GM12864 (cell line): Measurements from ENCODE around the gene CDKAL1.

Experiments
- DNase-seq: peaks from one replicate; pipeline ENCODE4 v3.0.0-alpha.2; 2011; ENCODE audit warnings: low read depth
- H3K4me3 ChIP-seq: 2 replicates; pipeline ENCODE4 v1.5.1; 2011; ENCODE audit warnings: mild to moderate bottlenecking, low read depth, low read length, control low read depth
- TF ChIP-seq, protein P1 (sequence below): IDR thresholded peaks from 2 replicates; pipeline ENCODE4 v1.5.1; 2011; ENCODE audit warnings: low read depth, mild to moderate bottlenecking, moderate library complexity, low read length, control low read depth, inconsistent platforms; ENCODE audit errors: missing control alignments

The CDKAL1 gene

DNA sequence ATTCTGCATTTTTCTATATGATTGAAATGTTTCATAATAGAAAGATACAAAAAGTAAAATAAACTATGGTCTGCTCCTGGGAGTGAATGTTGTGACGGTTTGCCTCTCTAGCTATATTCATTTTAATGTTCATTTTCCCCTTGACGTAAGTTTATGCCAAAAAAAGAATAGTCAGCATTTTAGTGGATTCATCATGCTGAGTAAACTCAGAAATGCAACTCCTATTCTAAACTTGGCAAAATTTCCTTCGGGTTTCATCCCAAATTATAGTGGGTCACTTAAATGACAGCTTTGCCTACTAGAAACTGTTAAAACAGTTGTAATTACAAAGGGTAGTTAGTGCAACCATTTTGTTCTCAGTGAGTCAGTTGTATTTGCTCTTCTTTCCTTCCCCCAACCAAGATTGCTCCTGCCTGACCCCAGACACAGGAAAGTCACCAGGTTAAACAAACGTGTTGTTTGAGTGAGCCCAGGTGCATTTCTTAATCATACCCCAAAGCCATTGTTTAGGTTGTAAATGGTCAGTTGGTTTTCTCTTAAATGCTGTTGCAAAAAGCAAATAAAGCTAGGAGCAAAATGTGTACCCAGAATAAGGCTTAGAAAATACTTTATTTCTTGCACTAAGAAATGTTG lies 577.0 kb downstream of the CDKAL1 start:
- TF ChIP-seq, protein P1, sequence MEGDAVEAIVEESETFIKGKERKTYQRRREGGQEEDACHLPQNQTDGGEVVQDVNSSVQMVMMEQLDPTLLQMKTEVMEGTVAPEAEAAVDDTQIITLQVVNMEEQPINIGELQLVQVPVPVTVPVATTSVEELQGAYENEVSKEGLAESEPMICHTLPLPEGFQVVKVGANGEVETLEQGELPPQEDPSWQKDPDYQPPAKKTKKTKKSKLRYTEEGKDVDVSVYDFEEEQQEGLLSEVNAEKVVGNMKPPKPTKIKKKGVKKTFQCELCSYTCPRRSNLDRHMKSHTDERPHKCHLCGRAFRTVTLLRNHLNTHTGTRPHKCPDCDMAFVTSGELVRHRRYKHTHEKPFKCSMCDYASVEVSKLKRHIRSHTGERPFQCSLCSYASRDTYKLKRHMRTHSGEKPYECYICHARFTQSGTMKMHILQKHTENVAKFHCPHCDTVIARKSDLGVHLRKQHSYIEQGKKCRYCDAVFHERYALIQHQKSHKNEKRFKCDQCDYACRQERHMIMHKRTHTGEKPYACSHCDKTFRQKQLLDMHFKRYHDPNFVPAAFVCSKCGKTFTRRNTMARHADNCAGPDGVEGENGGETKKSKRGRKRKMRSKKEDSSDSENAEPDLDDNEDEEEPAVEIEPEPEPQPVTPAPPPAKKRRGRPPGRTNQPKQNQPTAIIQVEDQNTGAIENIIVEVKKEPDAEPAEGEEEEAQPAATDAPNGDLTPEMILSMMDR = no peak
- DNase-seq = no peak
- H3K4me3 ChIP-seq = no peak overlapping the region

DNA sequence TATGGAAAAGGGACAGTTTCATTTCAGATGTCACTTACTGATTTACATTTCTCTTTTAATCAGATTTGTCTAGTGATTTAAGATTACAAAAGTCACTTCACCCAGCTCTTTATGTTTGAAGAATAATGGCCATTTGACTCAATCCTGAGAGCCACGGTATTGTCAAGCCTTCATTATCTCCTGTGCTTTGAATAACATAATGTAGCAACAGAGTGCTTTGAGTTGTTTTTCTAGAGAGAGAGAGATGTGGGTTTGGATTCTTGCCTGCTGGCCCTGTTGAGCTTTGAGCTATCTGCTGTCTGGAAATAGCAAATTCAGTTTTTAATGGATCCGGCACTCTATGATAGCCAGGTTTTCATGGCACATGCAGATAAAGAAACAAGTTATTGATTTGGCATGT lies 580.9 kb downstream of the CDKAL1 start:
- DNase-seq = no peak
- TF ChIP-seq, protein P1 = no peak
- no peak overlapping the region for H3K4me3 ChIP-seq

DNA sequence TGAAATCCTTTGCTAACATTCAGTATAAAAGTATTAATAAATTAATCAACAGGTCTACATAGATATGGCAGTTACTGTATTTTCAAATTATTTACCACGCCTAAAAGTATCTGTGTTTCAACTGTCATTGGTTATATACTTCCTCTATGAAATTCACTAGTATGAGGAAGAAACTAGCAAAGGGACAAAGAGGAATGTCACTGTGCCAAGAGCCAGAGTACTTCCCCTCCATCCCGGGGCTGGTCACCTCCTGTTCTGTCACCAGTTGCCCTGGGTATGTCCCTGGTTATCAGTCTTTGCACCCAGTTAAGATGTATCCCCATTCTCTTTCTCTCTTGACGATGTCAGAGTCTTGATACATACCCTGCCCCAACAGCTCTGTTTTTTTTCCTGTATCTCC lies 582.5 kb downstream of the CDKAL1 start:
- H3K4me3 ChIP-seq = no peak overlapping the region
- no peak for DNase-seq
- TF ChIP-seq, protein P1 = no peak

DNA sequence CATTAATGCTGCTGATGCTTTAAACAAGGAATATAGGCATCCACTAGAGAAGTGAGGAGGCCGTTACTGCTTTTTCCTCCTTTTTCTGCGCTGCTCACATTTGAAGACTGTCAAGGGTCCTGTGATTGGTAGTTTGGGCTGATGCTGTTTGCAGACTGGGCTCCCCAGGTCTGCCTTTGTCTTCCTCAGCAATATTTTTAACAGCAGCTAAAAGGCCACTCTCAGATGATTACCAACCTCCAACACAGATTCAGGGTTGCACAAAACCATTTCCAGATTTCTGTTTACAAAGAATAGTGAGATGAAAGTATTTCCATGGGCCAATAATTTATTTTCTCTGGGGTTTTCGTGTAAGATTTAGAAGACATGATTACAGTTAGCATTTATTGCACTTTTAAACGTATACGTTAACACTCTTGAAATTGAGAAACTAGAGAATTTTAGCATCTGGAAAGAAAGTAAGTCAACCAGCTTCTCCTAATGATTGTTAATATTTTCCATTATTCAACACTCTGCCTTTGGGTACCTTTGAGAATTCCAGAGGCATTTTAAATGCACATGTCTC lies 584.0 kb downstream of the CDKAL1 start:
- DNase-seq = no peak
- TF ChIP-seq, protein P1 = no peak

DNA sequence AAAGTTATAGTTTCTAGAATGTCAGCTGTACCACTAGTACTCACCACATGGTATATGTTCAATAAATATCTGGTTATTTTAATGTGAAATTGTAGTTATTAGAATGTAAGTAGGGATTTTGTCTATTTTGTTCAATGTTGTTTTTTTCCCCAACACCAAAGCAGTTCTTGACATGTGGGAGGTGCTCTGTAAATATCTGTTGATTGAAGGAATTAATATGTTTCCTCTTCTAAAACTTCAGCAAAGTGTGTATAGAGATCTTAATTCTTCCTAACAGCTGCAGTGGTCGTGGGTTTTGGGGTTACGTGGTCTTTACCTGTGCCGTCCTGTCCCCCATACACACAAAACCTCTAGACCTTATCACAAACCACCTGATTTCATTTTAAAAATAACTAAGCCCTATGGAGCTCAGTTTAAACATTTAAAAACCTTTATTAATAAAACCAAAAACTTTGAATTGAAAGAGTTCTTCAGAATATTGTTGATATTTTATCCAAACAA lies 587.4 kb downstream of the CDKAL1 start:
- H3K4me3 ChIP-seq = no peak overlapping the region
- no peak for DNase-seq
- TF ChIP-seq, protein P1 = no peak

More for the DNA sequence above, 584.0 kb downstream of the CDKAL1 start:
- no peak overlapping the region for H3K4me3 ChIP-seq

DNA sequence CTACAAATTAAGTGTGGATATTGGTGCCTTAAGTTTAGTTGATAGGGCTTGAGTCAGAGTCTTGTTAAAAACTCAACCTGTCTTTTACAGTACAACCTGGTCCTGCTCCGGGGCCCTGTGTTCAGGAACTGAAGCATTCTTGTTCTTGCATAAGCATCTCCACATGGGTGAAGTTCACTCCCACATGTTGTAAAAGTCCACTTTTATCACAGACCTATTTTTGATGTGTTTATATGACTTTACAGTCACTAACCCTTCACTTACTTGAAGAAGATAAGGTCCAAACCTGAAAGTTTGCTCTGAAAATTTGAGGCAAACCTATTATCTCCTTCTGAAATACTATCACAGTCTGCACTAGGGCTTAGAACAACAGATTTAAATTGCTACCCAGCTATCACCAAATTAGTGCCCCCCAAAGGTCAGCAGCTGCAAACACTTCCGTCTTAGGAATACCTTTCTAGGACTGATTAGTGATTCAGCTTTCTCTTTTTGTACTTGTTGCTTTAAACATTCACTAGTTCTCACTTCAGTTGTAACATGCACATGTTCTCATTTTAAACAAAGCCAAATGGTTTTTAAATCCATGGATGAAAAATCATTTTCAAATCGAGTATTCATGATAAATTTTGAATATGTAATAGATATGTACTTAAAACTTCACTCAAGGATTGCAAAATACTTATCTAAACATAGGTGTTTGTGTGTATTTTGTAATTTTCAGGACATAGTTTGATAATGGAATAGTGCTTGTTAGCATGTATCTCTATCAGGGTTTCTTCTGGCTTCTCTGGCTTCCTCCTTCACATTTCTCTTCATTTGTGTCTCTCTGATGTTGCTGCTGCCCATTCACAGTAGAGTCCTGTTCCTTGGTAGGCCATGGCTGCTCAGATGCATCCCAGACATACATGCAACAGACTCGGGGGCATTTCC lies 589.5 kb downstream of the CDKAL1 start:
- DNase-seq = no peak
- TF ChIP-seq, protein P1 = no peak
- no peak overlapping the region for H3K4me3 ChIP-seq
